HCT116 (cell line): ENCODE data around the gene CIB4.

ENCODE experiments used
- CTCF ChIP-seq, 3 experiments: fragments of 200-600 bp in 1 of 3; sonication (generic) in 1 of 3; IDR thresholded peaks in 2 of 3; conservative IDR thresholded peaks in 1 of 3; 2 replicates each; pipeline ENCODE4 v1.5.1; 2012 to 2017; ENCODE audit warnings: low read depth in 2 of 3, low read length in 2 of 3, antibody characterized with exemption in 1 of 3, borderline replicate concordance in 1 of 3, control low read depth in 1 of 3, mild to moderate bottlenecking in 1 of 3, mixed read lengths in 1 of 3, mixed run types in 1 of 3, moderate library complexity in 1 of 3; ENCODE audit not compliant: insufficient read depth in 1 of 3
- POLR2A ChIP-seq: IDR thresholded peaks from 2 replicates; pipeline ENCODE4 v1.7.0; 2011; ENCODE audit warnings: borderline replicate concordance; ENCODE audit not compliant: insufficient read depth, insufficient read length; ENCODE audit errors: extremely low read depth

DNA sequence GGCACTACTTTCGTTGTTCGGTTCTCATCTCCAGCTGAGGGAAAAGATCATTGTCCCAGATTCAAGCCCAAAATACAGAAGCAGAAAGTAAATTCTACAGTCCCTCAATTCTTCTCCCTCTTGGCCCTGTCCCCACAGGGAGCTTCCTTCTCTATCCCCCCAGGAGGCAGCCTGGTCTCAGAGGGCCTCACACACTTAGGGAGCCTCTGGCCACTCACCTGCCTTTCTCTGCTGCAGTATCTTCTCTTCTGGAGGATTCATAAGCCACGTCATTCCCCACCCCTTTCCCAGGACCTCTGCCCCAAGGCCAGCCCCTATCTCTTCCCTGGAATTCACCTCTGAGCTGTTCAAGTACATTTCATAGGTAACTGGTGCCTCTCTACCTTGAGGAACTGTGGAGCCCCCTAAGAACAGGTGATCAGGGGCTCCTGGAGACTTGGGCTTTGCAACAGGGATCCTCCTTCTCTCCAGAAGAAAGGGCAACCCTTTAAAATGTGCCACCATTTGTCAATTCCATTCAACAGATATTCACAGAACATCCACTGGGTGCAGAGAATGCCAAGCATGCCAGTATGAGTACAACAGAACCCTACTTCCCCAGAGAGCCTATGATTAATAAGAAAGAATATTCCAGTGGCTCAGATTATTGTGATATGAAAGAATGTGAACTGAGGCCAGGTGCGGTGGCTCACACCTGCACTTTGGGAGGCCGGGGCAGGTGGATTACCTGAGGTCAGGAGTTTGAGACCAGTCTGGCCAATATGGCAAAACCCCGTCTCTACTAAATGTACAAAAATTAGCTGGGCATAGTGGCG is 72.9 kb downstream of the CIB4 start:
- no peak for TF ChIP-seq POLR2A
- no peak for TF ChIP-seq CTCF (IDR thresholded peaks at IDR 0.05 in 2 of 3, conservative IDR thresholded peaks at IDR 0.05 in 1 of 3; ENCODE audit: borderline replicate concordance in 1 of 3, insufficient read depth in 1 of 3, low read depth in 2 of 3, low read length in 2 of 3)
